ENCODE measurements around the gene ENGASE. TPM values are rescaled to one million over a fixed set of nuclear protein-coding genes. Genes with fewer than 3 reads are reported as not detected.

ENGASE gene
- total and polyA plus RNA-seq, 9 of the 15 experiments (the other 6 are each of a cell fraction or from before 2014, with no cell fraction given), result 0.06 to 45.5 (median 13.9) TPM

DNA sequence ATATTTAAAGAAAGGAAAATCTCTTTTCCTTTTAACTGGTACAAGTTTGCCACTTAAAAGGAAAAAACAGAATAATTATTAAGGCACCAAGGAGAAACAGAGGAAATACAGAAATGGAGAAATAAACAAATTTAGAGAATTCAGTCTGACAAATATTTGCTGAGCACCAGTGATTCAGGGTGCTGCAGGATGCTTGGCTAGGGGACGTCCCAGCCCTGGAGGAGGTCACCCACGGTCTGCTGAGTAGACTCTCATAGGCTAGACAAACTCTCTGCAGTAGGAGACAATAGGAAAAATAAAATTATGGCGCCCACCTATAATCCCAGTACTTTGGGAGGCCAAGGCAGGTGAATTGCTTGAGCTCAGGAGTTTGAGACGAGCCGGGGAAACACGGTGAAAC lies 34.7 kb upstream of the ENGASE start (continued):
- TF ChIP-seq, protein P1, sequence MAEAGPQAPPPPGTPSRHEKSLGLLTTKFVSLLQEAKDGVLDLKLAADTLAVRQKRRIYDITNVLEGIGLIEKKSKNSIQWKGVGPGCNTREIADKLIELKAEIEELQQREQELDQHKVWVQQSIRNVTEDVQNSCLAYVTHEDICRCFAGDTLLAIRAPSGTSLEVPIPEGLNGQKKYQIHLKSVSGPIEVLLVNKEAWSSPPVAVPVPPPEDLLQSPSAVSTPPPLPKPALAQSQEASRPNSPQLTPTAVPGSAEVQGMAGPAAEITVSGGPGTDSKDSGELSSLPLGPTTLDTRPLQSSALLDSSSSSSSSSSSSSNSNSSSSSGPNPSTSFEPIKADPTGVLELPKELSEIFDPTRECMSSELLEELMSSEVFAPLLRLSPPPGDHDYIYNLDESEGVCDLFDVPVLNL (CRISPR knock-in tag; IDR thresholded peaks at IDR 0.05; ENCODE audit: low read depth), result no peak
- no peak for TF ChIP-seq ZNF311 (CRISPR knock-in tag; IDR thresholded peaks at IDR 0.05)
- TF ChIP-seq ZNF3 (CRISPR knock-in tag; IDR thresholded peaks at IDR 0.05), result no peak

DNA sequence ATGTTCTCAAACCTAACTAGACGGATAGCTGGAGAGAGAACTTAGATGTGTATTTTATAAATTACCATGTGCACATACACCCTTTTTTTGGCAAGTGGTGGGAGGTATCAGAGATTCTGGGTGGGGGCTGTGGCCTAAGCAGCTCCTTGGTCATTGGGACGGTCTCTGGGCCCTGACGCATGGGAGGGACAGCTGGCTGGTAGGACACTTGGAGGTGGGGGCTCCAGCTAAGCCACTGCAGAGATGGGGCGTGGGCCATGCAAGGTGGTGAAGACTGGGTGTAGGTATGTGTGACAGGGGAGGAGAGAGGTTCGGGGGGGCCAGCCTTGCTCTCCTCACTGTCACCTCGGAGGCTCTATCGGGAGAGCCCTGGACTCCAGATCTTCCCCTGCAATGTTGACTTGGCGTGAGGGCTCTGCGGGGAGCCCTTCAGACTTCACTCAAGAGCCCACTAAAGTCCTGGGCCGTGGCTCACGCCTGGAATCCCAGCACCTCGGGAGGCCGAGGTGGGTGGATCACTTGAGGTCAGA lies 33.5 kb upstream of the ENGASE start:
- no peak for DNase-seq (ENCODE audit: extremely low read depth in 1 of 4, low spot score in 3 of 4)
- no peaks in the 10 kb centered on the region for H3K9me1 ChIP-seq (ENCODE audit: control insufficient read depth, insufficient read depth, low read length)
- H4K20me1 ChIP-seq (replicated peaks; ENCODE audit: control insufficient read depth, insufficient read depth, low read length), result peaks cover 7% of the 10 kb centered on the region; the same call in 1 of the 2 replicates
- no TSS peak for BruUV-seq (replicated peaks)
- in situ Hi-C loops (cut with MboI), result no loop called here
- no peak overlapping the region for H3K27ac ChIP-seq (ENCODE audit: extremely low read depth, low read depth, low read length)
- no peak overlapping the region for H3K4me3 ChIP-seq
- H3K79me2 ChIP-seq (ENCODE audit: control insufficient read depth, insufficient read depth, low read length), result no peaks in the 10 kb centered on the region
- ChIA-PET CTCF (ENCODE audit: low intra/inter-chr PET ratio) (interaction anchor here (1.1 to 2.1 kb wide), 2 partner anchors 22 to 55 kb away, joined by 3 to 7 read pairs; no protein-coding TSS in a partner anchor), POLR2A (interaction anchor here (0.5 to 1.2 kb wide), 4 partner anchors 8 to 591 kb away, joined by 3 to 4 read pairs (median 3); no protein-coding TSS in a partner anchor)
- H3K9me3 ChIP-seq (replicated peaks; ENCODE audit: control insufficient read depth, insufficient read depth, low read depth, low read length), result no peaks in the 10 kb centered on the region; the same call in 1 of the 2 replicates
- H2AFZ ChIP-seq (ENCODE audit: low read depth, low read length), result no peak overlapping the region
- no peak for ATAC-seq
- peaks cover 0 to 3% of the 10 kb centered on the region in 2 experiments; a peak in 1 of 5 replicates for H3K4me1 ChIP-seq (replicated peaks in 1 of 2; ENCODE audit: control insufficient read depth in 2 of 2, insufficient read depth in 2 of 2, low read length in 2 of 2)
- H3K27me3 ChIP-seq (ENCODE audit: control insufficient read depth in 2 of 2, insufficient read depth in 2 of 2, low read length in 2 of 2), result peaks cover 18 to 71% of the 10 kb centered on the region in 2 experiments
- no peak for FAIRE-seq
- H3K36me3 ChIP-seq (ENCODE audit: control insufficient read depth, insufficient read depth, low read length), result no peaks in the 10 kb centered on the region
- 5% methylated on average over 13 of the region's 13 CpGs for WGBS (ENCODE audit: insufficient coverage, low coverage, missing lambda C conversion rate)
- no peak overlapping the region for H3K4me2 ChIP-seq (ENCODE audit: insufficient read depth, low read length)
- intact Hi-C loops (cut with micrococcal nuclease), result no loop called here
- H3K9ac ChIP-seq (ENCODE audit: insufficient read depth in 1 of 2, low read depth in 2 of 2, low read length in 2 of 2), result no peak overlapping the region
- no peak for TF ChIP-seq HSF4 (CRISPR knock-in tag; IDR thresholded peaks at IDR 0.05; ENCODE audit: borderline replicate concordance)
- TF ChIP-seq ETV1 (tag; conservative IDR thresholded peaks at IDR 0.05; ENCODE audit: low read depth), result no peak
- no peak for TF ChIP-seq ZFP36 (IDR thresholded peaks at IDR 0.05; ENCODE audit: low read depth, low read length, partially characterized antibody)
- no peak for TF ChIP-seq KLF6 (CRISPR knock-in tag; IDR thresholded peaks at IDR 0.05; ENCODE audit: borderline replicate concordance)
- TF ChIP-seq ZNF354B (CRISPR knock-in tag; IDR thresholded peaks at IDR 0.05), result no peak
- TF ChIP-seq IRF2 (CRISPR knock-in tag; IDR thresholded peaks at IDR 0.05), result no peak
- TF ChIP-seq NFXL1 (CRISPR knock-in tag; IDR thresholded peaks at IDR 0.05), result no peak
- no peak for TF ChIP-seq POU5F1 (IDR thresholded peaks at IDR 0.05; ENCODE audit: borderline replicate concordance, low read depth, low read length, partially characterized antibody)
- TF ChIP-seq BCL6 (CRISPR knock-in tag; IDR thresholded peaks at IDR 0.05), result no peak
- no peak for TF ChIP-seq ASH1L (IDR thresholded peaks at IDR 0.05; ENCODE audit: borderline replicate concordance, low read depth, partially characterized antibody)
- TF ChIP-seq ARNT (IDR thresholded peaks at IDR 0.05), result no peak
- TF ChIP-seq, protein P2, sequence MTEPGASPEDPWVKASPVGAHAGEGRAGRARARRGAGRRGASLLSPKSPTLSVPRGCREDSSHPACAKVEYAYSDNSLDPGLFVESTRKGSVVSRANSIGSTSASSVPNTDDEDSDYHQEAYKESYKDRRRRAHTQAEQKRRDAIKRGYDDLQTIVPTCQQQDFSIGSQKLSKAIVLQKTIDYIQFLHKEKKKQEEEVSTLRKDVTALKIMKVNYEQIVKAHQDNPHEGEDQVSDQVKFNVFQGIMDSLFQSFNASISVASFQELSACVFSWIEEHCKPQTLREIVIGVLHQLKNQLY (CRISPR knock-in tag; conservative IDR thresholded peaks at IDR 0.05), result no peak
- no peak for TF ChIP-seq ZC3H8 (IDR thresholded peaks at IDR 0.05)
- TF ChIP-seq, protein P3, sequence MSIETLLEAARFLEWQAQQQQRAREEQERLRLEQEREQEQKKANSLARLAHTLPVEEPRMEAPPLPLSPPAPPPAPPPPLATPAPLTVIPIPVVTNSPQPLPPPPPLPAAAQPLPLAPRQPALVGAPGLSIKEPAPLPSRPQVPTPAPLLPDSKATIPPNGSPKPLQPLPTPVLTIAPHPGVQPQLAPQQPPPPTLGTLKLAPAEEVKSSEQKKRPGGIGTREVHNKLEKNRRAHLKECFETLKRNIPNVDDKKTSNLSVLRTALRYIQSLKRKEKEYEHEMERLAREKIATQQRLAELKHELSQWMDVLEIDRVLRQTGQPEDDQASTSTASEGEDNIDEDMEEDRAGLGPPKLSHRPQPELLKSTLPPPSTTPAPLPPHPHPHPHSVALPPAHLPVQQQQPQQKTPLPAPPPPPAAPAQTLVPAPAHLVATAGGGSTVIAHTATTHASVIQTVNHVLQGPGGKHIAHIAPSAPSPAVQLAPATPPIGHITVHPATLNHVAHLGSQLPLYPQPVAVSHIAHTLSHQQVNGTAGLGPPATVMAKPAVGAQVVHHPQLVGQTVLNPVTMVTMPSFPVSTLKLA (conservative IDR thresholded peaks at IDR 0.05), result no peak
- no peak for TF ChIP-seq RBFOX2 (IDR thresholded peaks at IDR 0.05; ENCODE audit: low read depth, low read length)
- no peak for TF ChIP-seq FOXA3 (CRISPR knock-in tag; conservative IDR thresholded peaks at IDR 0.05 in 1 of 2, IDR thresholded peaks at IDR 0.05 in 1 of 2)
